Fibroblast of lung (primary cell): ENCODE measurements around the gene HBE1.

Source experiments
- CTCF ChIP-seq, 2 donors: IDR thresholded peaks in 1 of 2; conservative IDR thresholded peaks in 1 of 2; 1 replicate in 1 of 2; 2 replicates in 1 of 2; pipeline ENCODE4 v1.5.1; 2011 to 2012; ENCODE audit warnings: low read length in 2 of 2, control low read depth in 1 of 2, inconsistent platforms in 1 of 2, low read depth in 1 of 2, mild to moderate bottlenecking in 1 of 2
- EZH2 ChIP-seq: IDR thresholded peaks from 2 replicates; pipeline ENCODE4 v1.5.1; 2012; ENCODE audit warnings: low read length, control low read depth, mild to moderate bottlenecking; ENCODE audit errors: missing control alignments

- no peak for TF ChIP-seq CTCF (conservative IDR thresholded peaks at IDR 0.05 in 1 of 2, IDR thresholded peaks at IDR 0.05 in 1 of 2; ENCODE audit: low read depth in 1 of 2, low read length in 2 of 2)
- TF ChIP-seq EZH2 = no peak
Observed at GRCh38 chr11:5232176-5232575, 37.6 kb downstream of the HBE1 start.
